ENCODE data around the gene HDAC9.

HDAC9 gene

GRCh38 chr7:18753972-18754610 is 258.5 kb downstream of the HDAC9 start:
- no peak for DNase-seq

GRCh38 chr7:18754766-18755165 is 259.2 kb downstream of the HDAC9 start:
- DNase-seq: no peak

- no peak for DNase-seq
Measured at GRCh38 chr7:18755793-18756192, 260.2 kb downstream of the HDAC9 start.

GRCh38 chr7:18756378-18757050 is 261.0 kb downstream of the HDAC9 start:
- no peak for DNase-seq

- no peak for DNase-seq
Measured at GRCh38 chr7:18760046-18760445, 264.5 kb downstream of the HDAC9 start.

- DNase-seq: no peak
Measured at GRCh38 chr7:18760631-18761445, 265.3 kb downstream of the HDAC9 start.

- DNase-seq: no peak
Measured at GRCh38 chr7:18762189-18762588, 266.6 kb downstream of the HDAC9 start.

GRCh38 chr7:18768256-18768655 is 272.7 kb downstream of the HDAC9 start:
- no peak for DNase-seq

GRCh38 chr7:18770154-18770811 is 274.7 kb downstream of the HDAC9 start:
- DNase-seq: no peak

- no peak for DNase-seq
Measured at GRCh38 chr7:18770822-18771221, 275.3 kb downstream of the HDAC9 start.

GRCh38 chr7:18771834-18772566 is 276.5 kb downstream of the HDAC9 start:
- no peak for DNase-seq

GRCh38 chr7:18772567-18772965 is 277.0 kb downstream of the HDAC9 start:
- DNase-seq: no peak

GRCh38 chr7:18777314-18777713 is 281.8 kb downstream of the HDAC9 start:
- no peak for DNase-seq

- no peak for DNase-seq
Measured at GRCh38 chr7:18778594-18778993, 283.0 kb downstream of the HDAC9 start.

GRCh38 chr7:18780266-18780665 is 284.7 kb downstream of the HDAC9 start:
- DNase-seq: no peak

GRCh38 chr7:18780938-18781337 is 285.4 kb downstream of the HDAC9 start:
- no peak for DNase-seq

GRCh38 chr7:18786196-18786727 is 290.7 kb downstream of the HDAC9 start:
- DNase-seq: no peak

- DNase-seq: no peak
Measured at GRCh38 chr7:18786796-18787195, 291.2 kb downstream of the HDAC9 start.

GRCh38 chr7:18788026-18788425 is 292.5 kb downstream of the HDAC9 start:
- DNase-seq: no peak

- DNase-seq: no peak
Measured at GRCh38 chr7:18792871-18793595, 297.5 kb downstream of the HDAC9 start.

- DNase-seq: no peak
Measured at GRCh38 chr7:18796216-18796615, 300.7 kb downstream of the HDAC9 start.

Measured in activated CD4-positive, alpha-beta T cell treated with anti-CD3 and anti-CD28 coated beads, Interleukin-2, amount 50 U/mL, for 48 hours (primary cell).